NCI-H774 (cell line): ENCODE results near the gene GDF3.
"Not testable (repeated sequence)": the region's sequence is repeated elsewhere in the genome, so short reads cannot be mapped to it uniquely, and the experiment has no call there.

Experiments used
- DNase-seq: peaks from one replicate; lab custom pipeline; 2025; lab: John Stamatoyannopoulos, UW

GDF3 gene

GRCh38 chr12:7667125-7667524 lies 28.4 kb downstream of the GDF3 start:
- DNase-seq: no peak

DNA sequence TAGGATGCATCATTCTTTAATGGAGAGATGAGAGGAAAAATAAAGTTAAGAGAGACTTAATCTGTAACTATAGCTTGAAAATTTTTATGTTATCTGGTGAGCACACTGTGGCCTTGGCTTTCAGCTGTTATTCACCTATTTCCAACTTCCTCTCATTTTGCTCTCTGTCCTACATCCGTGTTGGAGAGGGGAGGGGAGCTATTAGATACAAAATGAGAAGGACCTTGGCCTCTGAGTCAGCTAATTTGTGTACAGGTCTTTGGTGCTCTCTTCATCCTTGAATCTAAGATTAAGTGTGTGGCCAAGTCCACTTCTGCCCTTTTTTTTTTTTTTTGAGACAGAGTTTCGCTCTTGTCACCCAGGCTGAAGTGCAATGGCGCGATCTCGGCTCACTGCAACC lies 29.0 kb downstream of the GDF3 start:
- DNase-seq: no peak

- DNase-seq: no peak
These were observed 33.8 kb downstream of the GDF3 start for GRCh38 chr12:7661741-7662140.

DNA sequence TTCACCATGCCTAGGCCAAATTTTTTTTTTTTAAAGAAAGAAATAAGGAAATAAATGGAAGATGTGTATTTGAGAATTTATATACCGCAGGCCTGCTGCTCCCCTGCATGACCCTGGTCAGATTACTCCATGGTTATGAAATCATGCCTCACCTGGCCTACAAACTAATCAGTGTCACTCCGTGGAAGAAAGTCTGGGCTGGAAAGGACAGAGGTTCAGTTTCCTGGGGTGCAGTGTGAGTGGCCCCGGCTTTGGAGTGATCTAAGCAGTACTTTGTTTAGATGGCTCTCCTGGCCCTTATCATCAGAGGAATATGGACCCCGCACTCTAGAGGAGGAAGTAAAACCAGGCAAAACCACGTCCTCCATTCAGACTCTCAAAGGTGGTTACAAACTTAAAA lies 39.5 kb downstream of the GDF3 start:
- DNase-seq: no peak

DNA sequence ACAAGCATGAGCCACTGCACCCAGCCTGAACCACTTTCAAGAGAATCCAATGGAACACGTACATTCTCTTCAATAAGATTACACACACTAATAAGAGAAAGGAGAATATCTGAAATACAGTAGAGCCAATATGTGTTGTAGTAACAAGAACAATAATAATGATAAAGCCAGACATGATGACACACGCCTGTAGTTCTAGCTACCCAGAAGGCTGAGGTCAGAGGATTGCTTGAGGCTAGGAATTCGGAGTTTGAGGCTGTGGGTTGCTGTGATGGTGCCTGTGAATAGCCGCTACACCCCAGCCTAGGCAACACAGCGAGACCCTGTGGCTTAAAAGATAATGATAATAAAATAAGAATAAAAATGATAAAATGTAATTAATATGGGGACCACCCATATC lies 45.5 kb downstream of the GDF3 start:
- DNase-seq: no peak

GRCh38 chr12:7647071-7647470 lies 48.5 kb downstream of the GDF3 start:
- no peak for DNase-seq

GRCh38 chr12:7646178-7646475 lies 49.4 kb downstream of the GDF3 start:
- no peak for DNase-seq

DNA sequence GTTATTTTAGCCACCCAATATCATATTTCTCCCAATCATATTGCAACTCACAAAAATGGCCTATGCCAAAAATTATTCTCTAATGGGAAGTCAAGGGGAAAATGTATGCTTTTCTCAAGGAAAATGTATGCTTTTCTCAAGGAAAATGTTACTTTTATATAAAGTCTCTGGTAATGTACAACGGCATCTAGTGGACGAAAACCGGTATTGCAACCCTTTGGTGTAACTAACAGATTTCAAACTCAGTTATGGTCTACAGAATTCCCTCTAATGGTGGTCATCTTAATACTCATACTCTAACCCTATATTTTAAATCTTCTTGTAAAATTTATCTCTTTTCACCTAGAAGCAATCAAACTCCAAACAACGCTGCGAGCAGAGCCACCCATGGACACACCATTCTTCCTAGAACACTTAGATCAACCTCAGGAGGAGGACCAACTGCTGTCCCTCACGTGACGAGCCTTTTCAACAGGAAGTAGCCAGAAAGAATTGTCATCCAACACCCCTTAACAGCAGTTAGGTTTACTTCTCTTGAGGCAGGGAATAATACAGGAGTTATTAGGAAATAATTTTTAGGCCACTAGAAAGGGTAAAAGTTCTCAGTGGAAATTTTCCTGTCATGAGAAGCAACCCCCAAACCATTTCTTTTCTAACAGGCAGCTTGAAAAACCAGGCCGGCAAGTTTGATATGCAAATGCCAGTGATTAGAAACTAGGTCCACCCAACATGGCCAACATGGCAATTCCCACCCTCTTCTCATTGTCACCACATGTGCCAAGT lies 50.0 kb downstream of the GDF3 start:
- DNase-seq: no peak

DNA sequence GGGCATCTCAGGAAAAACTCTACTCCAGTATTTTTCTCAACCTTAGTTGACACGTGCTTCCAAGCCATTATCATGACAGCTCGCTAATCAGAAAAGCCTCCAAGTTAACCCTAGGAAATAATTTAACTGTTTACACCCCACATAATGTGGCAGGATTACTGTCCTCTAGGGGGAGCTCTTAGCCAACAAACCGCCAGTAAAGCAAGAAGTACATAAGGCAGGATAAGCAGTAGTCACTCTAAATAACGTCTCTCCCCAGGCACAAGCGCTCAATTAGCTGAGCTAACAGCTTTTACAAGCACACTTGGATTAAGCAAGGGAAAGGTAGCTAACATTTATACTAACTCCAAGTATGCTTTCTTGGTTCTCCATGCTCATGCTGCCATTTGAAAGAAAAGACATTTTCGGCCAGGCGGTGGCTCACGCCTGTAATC lies 52.7 kb downstream of the GDF3 start:
- DNase-seq: no peak

DNA sequence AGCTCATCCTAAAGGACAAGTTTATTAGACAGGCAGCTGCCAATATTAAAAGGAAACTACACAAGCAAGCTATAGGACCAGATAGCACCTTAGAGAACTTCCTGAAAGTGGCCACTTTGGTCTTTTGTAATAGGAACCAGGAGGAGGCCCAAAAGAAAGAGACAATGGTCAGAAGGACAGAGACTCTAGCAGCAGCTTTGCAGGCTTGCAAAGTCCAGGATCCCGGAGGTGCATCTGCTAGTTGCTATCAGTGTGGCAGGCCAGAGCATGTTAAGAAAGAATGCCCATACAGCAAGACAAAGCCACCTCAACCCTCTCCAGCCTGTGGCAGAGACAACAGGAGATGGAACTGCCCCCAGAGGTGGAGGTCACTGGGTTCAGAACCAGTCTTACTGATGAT lies 53.3 kb downstream of the GDF3 start:
- no peak for DNase-seq

DNA sequence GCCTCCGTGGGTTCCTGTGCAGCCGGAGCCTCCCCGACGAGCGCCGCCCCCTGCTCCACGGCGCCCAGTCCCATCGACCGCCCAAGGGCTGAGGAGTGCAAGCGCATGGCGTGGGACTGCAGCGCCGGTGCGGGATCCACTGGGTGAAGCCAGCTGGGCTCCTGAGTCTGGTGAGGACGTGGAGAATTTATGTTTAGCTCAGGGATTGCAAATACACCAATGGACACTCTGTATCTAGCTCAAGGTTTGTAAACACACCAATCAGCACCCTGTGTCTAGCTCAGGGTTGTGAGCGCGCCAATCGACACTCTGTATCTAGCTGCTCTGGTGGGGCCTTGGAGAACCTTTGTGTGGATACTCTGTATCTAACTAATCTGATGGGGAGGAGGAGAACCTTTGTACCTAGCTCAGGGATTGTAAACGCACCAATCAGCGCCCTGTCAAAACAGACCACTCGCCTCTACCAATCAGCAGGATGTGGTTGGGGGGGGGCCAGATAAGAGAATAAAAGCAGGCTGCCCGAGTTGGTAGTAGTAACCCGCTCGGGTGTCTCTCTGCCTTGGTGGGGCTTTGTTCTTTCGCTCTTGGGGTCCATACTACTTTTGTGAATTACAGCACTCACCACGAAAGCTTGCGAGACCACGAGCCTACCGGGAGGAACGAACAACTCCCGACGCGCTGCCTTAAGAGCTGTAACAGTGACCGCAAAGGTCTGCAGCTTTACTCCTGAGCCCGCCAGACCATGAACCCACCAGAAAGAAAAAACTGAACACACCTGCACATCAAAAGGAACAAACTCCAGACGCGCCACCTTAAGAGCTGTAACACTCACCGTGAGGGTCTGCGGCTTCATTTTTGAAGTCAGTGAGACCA lies 55.2 kb downstream of the GDF3 start:
- not testable (repeated sequence) for DNase-seq
